ENCODE data around the gene SAMD8.

DNA sequence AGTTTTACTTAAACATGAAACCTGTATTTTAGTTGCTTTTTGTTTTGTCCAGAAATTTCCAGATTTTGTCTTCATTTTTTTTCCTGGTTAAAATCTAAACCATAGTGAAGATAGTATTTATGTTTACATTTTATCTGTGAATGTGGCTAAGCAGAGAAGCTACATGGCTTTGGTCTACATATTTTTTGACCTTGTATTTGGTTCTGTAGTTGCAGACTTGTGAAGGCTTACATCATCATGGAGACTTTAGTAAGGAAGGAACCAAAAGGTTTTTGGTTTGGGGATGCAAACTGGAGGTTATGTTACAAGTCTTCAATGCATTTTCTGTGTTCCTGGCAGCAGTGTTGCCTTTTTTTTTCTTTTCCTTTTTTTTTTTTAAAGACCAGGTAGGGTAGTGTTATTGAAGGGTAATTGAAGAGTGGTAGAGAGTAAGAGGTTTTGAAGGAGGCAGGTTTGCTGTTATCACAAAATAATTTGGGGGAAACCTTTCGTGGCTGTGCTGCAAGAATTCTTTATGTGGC lies 68.3 kb downstream of the SAMD8 start:
- TF ChIP-seq, protein P1, sequence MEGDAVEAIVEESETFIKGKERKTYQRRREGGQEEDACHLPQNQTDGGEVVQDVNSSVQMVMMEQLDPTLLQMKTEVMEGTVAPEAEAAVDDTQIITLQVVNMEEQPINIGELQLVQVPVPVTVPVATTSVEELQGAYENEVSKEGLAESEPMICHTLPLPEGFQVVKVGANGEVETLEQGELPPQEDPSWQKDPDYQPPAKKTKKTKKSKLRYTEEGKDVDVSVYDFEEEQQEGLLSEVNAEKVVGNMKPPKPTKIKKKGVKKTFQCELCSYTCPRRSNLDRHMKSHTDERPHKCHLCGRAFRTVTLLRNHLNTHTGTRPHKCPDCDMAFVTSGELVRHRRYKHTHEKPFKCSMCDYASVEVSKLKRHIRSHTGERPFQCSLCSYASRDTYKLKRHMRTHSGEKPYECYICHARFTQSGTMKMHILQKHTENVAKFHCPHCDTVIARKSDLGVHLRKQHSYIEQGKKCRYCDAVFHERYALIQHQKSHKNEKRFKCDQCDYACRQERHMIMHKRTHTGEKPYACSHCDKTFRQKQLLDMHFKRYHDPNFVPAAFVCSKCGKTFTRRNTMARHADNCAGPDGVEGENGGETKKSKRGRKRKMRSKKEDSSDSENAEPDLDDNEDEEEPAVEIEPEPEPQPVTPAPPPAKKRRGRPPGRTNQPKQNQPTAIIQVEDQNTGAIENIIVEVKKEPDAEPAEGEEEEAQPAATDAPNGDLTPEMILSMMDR (IDR thresholded peaks at IDR 0.05): no peak
- no peak for TF ChIP-seq POLR2A (IDR thresholded peaks at IDR 0.05)
